Keratinocyte (primary cell): ENCODE measurements around the gene AGAP1. TPM values are rescaled to one million over a fixed set of nuclear protein-coding genes. Genes with fewer than 3 reads are reported as not detected.

Experiments used
- DNase-seq: peaks from one replicate; pipeline ENCODE4 v3.0.0-alpha.2; 2011; ENCODE audit warnings: low read depth, missing footprints, low spot score
- FAIRE-seq: peaks from 2 replicates; lab custom pipeline; 2011; peaks lifted over from hg19 to GRCh38; lab: Jason Lieb, UNC
- H2AFZ ChIP-seq: 2 replicates; pipeline ENCODE4 v1.6.0; 2012; ENCODE audit warnings: low read length, control low read depth, inconsistent platforms; ENCODE audit not compliant: control insufficient read depth
- H3K27ac ChIP-seq: 2 replicates; pipeline ENCODE4 v1.5.1; 2011; ENCODE audit warnings: low read length; ENCODE audit not compliant: control insufficient read depth, insufficient read depth
- H3K27me3 ChIP-seq: 3 replicates; pipeline ENCODE4 v1.6.0; 2011; ENCODE audit warnings: low read length; ENCODE audit not compliant: control insufficient read depth, insufficient read depth; ENCODE audit errors: extremely low read depth
- H3K36me3 ChIP-seq, 2 experiments: 2 replicates in 1 of 2; 3 replicates in 1 of 2; pipeline ENCODE4 v1.5.1; 2011; ENCODE audit warnings: low read length in 2 of 2, mild to moderate bottlenecking in 1 of 2; ENCODE audit not compliant: control insufficient read depth in 2 of 2, insufficient read depth in 2 of 2; ENCODE audit errors: extremely low read depth in 1 of 2
- H3K4me1 ChIP-seq: 3 replicates; pipeline ENCODE4 v1.5.1; 2011; ENCODE audit warnings: low read length; ENCODE audit not compliant: control insufficient read depth, insufficient read depth; ENCODE audit errors: extremely low read depth
- H3K4me2 ChIP-seq: 3 replicates; pipeline ENCODE4 v1.6.0; 2011; ENCODE audit warnings: low read depth, low read length; ENCODE audit not compliant: control insufficient read depth, insufficient read depth; ENCODE audit errors: extremely low read depth
- H3K4me3 ChIP-seq, 3 experiments: fragments of 200-600 bp in 1 of 3; sonication (generic) in 1 of 3; 2 replicates in 2 of 3; 3 replicates in 1 of 3; pipeline ENCODE4 v1.5.1; 2011 to 2016; ENCODE audit warnings: low read length in 3 of 3, mild to moderate bottlenecking in 3 of 3, control low read depth in 2 of 3, inconsistent platforms in 1 of 3, low read depth in 1 of 3, mixed read lengths in 1 of 3, mixed run types in 1 of 3, moderate library complexity in 1 of 3; ENCODE audit not compliant: control insufficient read depth in 2 of 3, insufficient read depth in 2 of 3; ENCODE audit errors: extremely low read depth in 1 of 3
- H3K79me2 ChIP-seq: 2 replicates; pipeline ENCODE4 v1.6.0; 2012; ENCODE audit warnings: low read length; ENCODE audit not compliant: control insufficient read depth, insufficient read depth
- H3K9ac ChIP-seq: 3 replicates; pipeline ENCODE4 v1.6.0; 2011; ENCODE audit warnings: low read length; ENCODE audit not compliant: control insufficient read depth, insufficient read depth; ENCODE audit errors: extremely low read depth
- H3K9me1 ChIP-seq: 3 replicates; pipeline ENCODE4 v1.6.0; 2011; ENCODE audit warnings: low read length; ENCODE audit not compliant: control insufficient read depth, insufficient read depth; ENCODE audit errors: extremely low read depth
- H3K9me3 ChIP-seq: 2 replicates; pipeline ENCODE4 v1.5.1; 2012; ENCODE audit warnings: low read depth, low read length; ENCODE audit not compliant: control insufficient read depth
- H4K20me1 ChIP-seq: 3 replicates; pipeline ENCODE4 v1.6.0; 2011; ENCODE audit warnings: low read length; ENCODE audit not compliant: control insufficient read depth, insufficient read depth; ENCODE audit errors: extremely low read depth
- CTCF ChIP-seq, 3 experiments: IDR thresholded peaks in 1 of 3; conservative IDR thresholded peaks in 1 of 3; optimal IDR thresholded peaks in 1 of 3; 2 replicates in 2 of 3; 3 replicates in 1 of 3; pipeline versions ENCODE3 to v1.5.1; 2011; ENCODE audit warnings: low read length in 3 of 3, mild to moderate bottlenecking in 3 of 3, moderate library complexity in 2 of 3, control low read depth in 1 of 3, inconsistent platforms in 1 of 3; ENCODE audit not compliant: insufficient read depth in 2 of 3; ENCODE audit errors: extremely low read depth in 1 of 3
- EZH2 ChIP-seq: IDR thresholded peaks from one replicate; pipeline ENCODE4 v1.6.1; 2012; ENCODE audit warnings: inconsistent platforms, mild to moderate bottlenecking, low read length, moderate library complexity
- dilution Hi-C: fragments of 300-500 bp; cut with MboI; formaldehyde crosslinking; loops from one replicate; pipeline ENCODE4 v1.7.0; 2020; ENCODE audit warnings: low sequenced_read_pairs; ENCODE audit not compliant: extremely low pct_ligation_motif_present
- polyA plus RNA-seq, 5 experiments: library from polyadenylated mRNA; depleted of rRNA in 3 of 5; stranded (reverse) in 3 of 5; stranded (forward) in 1 of 5; unstranded in 1 of 5; fragments of >200 nt; gene quantifications; 1 replicate in 1 of 5; 2 replicates in 3 of 5; 3 replicates in 1 of 5; pipeline versions ENCODE4 v1.2.1 to v1.2.3, GENCODE V29; 2011 to 2012; ENCODE audit warnings: missing spikeins in 2 of 5, low read depth in 1 of 5, low replicate concordance in 1 of 5

Gene AGAP1
- polyA plus RNA-seq, 1 donor (not counting 4 experiments of a cell fraction or from before 2014, with no cell fraction given) = 12.6 TPM

DNA sequence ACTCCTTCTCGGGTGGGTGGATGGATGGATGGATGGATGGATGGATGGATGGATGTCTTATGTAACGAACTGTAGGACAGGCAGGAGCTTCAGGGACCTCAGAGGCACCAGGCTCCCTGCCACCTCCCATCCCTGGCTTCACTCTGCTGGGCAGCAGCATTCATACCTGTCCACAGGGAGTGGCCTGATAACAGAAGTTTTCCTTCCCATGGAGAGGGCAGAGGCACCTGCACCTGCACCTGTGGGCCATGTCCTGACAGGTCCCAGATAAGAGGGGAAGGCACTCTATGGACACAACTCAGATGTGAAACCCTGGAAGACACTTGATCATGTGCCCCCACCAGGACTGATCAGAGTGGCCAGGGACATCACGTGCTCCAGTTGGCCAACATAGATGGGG lies 532.0 kb downstream of the AGAP1 start:
- dilution Hi-C loops = no loop called here
- H2AFZ ChIP-seq = no peak overlapping the region

GRCh38 chr2:236026841-236027240 lies 533.0 kb downstream of the AGAP1 start:
- Histone ChIP-seq H3K9ac (no peak overlapping the region), H3K9me1 (no peaks in the 10 kb centered on the region), H3K36me3 (no peaks in the 10 kb centered on the region), H3K4me3 (no peak overlapping the region), H3K9me3 (no peaks in the 10 kb centered on the region), H3K4me2 (no peak overlapping the region), H3K79me2 (no peaks in the 10 kb centered on the region), H2AFZ (no peak overlapping the region), H3K4me1 (no peaks in the 10 kb centered on the region), H3K27me3 (no peaks in the 10 kb centered on the region), H3K27ac (no peak overlapping the region), H4K20me1 (no peaks in the 10 kb centered on the region)
- FAIRE-seq (no peak), DNase-seq (no peak)
- TF ChIP-seq EZH2 = no peak
- no peak for TF ChIP-seq CTCF (optimal IDR thresholded peaks at IDR 0.05 in 1 of 3, IDR thresholded peaks at IDR 0.05 in 1 of 3, conservative IDR thresholded peaks at IDR 0.05 in 1 of 3; ENCODE audit: extremely low read depth in 1 of 3, insufficient read depth in 2 of 3, low read length in 3 of 3)
- dilution Hi-C loops = no loop called here

More for the DNA sequence above, 532.0 kb downstream of the AGAP1 start:
- Histone ChIP-seq H3K36me3 (no peaks in the 10 kb centered on the region), H3K4me1 (no peaks in the 10 kb centered on the region), H3K27ac (no peak overlapping the region), H3K79me2 (no peaks in the 10 kb centered on the region), H4K20me1 (no peaks in the 10 kb centered on the region), H3K4me3 (no peak overlapping the region), H3K9me1 (no peaks in the 10 kb centered on the region), H3K27me3 (no peaks in the 10 kb centered on the region), H3K4me2 (no peak overlapping the region), H3K9me3 (no peaks in the 10 kb centered on the region), H3K9ac (no peak overlapping the region)
- DNase-seq (no peak), FAIRE-seq (no peak)
- TF ChIP-seq CTCF (optimal IDR thresholded peaks at IDR 0.05 in 1 of 3, IDR thresholded peaks at IDR 0.05 in 1 of 3, conservative IDR thresholded peaks at IDR 0.05 in 1 of 3; ENCODE audit: extremely low read depth in 1 of 3, insufficient read depth in 2 of 3, low read length in 3 of 3) (no peak), EZH2 (no peak)
